GM12878 (cell line): ENCODE data around the gene TIPARP. TPM values are rescaled to one million over a fixed set of nuclear protein-coding genes. Genes with fewer than 3 reads are reported as not detected.

Source experiments
- ATAC-seq: fragments of 200-7000 bp; cut with Tn5 transposase; 3 replicates; pipeline ENCODE4 v1.9.1; 2020; ENCODE audit warnings: mild to moderate bottlenecking, moderate library complexity
- BruUV-seq: library from RNA; stranded (reverse); fragments of 400-500 nt; replicated peaks from 2 replicates; lab custom pipeline; 2021; lab: Mats Ljungman, UMichigan
- CTCF ChIA-PET: fragments of 300-600 bp; sonication (Branson Sonifier 250); formaldehyde crosslinking; extraction: SDS; loops from one replicate; lab custom pipeline; 2021; ENCODE audit warnings: inconsistent platforms; lab: Yijun Ruan, JAX
- POLR2A ChIA-PET: fragments of 350-600 bp; formaldehyde crosslinking; extraction: SDS; loops from one replicate; lab custom pipeline; 2021; ENCODE audit warnings: inconsistent platforms; lab: Charles Lee
- RAD21 ChIA-PET: fragments of 300-600 bp; sonication (Branson Sonifier 250); formaldehyde crosslinking; loops from one replicate; lab custom pipeline; 2023; ENCODE audit warnings: antibody characterized with exemption; ENCODE audit not compliant: unreplicated experiment; lab: Charles Lee
- SMC1A ChIA-PET: fragments of 300-600 bp; sonication (Branson Sonifier 250); formaldehyde crosslinking; loops from one replicate; lab custom pipeline; 2023; ENCODE audit not compliant: unreplicated experiment, uncharacterized antibody; lab: Charles Lee
- DNase-seq: peaks from one replicate; pipeline ENCODE4 v3.0.0-alpha.2; 2011; ENCODE audit warnings: low read depth, low spot score
- FAIRE-seq: peaks from 3 replicates; lab custom pipeline; 2011; peaks lifted over from hg19 to GRCh38; lab: Jason Lieb, UNC
- H2AFZ ChIP-seq: 2 replicates; pipeline ENCODE4 v1.6.0; 2011; ENCODE audit warnings: low read depth, low read length, control low read depth; ENCODE audit not compliant: control insufficient read depth
- H3K27ac ChIP-seq: 2 replicates; pipeline ENCODE4 v1.5.1; 2011; ENCODE audit warnings: control low read depth; ENCODE audit not compliant: control insufficient read depth, insufficient read depth
- H3K27me3 ChIP-seq, 2 experiments: replicated peaks in 1 of 2; 2 replicates each; pipeline versions ENCODE4 v1.6.0 to v1.6.1; 2011; ENCODE audit warnings: low read length in 1 of 2; ENCODE audit not compliant: control insufficient read depth in 2 of 2, insufficient read depth in 2 of 2
- H3K36me3 ChIP-seq, 2 experiments: 2 replicates each; pipeline ENCODE4 v1.5.1; 2011; ENCODE audit warnings: low read length in 1 of 2; ENCODE audit not compliant: control insufficient read depth in 2 of 2, insufficient read depth in 2 of 2
- H3K4me1 ChIP-seq: 2 replicates; pipeline ENCODE4 v1.6.1; 2011; ENCODE audit warnings: mild to moderate bottlenecking, low read length, moderate library complexity, mixed read lengths; ENCODE audit not compliant: control insufficient read depth, insufficient read depth
- H3K4me2 ChIP-seq: 2 replicates; pipeline ENCODE4 v1.6.0; 2011; ENCODE audit warnings: control low read depth; ENCODE audit not compliant: control insufficient read depth, insufficient read depth
- H3K4me3 ChIP-seq: fragments of 200-600 bp; sonication (generic); 2 replicates; pipeline ENCODE4 v1.5.1; 2016
- H3K79me2 ChIP-seq: 2 replicates; pipeline ENCODE4 v1.6.0; 2011; ENCODE audit warnings: low read length; ENCODE audit not compliant: control insufficient read depth, insufficient read depth
- H3K9ac ChIP-seq: 2 replicates; pipeline ENCODE4 v1.8.0; 2011; ENCODE audit warnings: low read length, control low read depth, mixed read lengths; ENCODE audit not compliant: control insufficient read depth, insufficient read depth
- H3K9me3 ChIP-seq: replicated peaks from 3 replicates; pipeline ENCODE4 v1.5.1; 2011; ENCODE audit warnings: mild to moderate bottlenecking, low read length; ENCODE audit not compliant: control insufficient read depth, insufficient read depth
- H4K20me1 ChIP-seq: 2 replicates; pipeline ENCODE4 v1.6.0; 2011; ENCODE audit not compliant: control insufficient read depth, insufficient read depth
- FOXM1 ChIP-seq: IDR thresholded peaks from 2 replicates; pipeline ENCODE4 v1.6.1; 2012; ENCODE audit warnings: low read depth, mild to moderate bottlenecking, inconsistent platforms, low read length, moderate library complexity
- HCFC1 ChIP-seq: fragments of 150-350 bp; IDR thresholded peaks from 2 replicates; pipeline ENCODE4 v1.6.1; 2014; ENCODE audit warnings: low read length
- HSF1 ChIP-seq: fragments of 150-350 bp; IDR thresholded peaks from 2 replicates; pipeline ENCODE4 v1.6.1; 2014; ENCODE audit warnings: mild to moderate bottlenecking, low read depth, low read length
- IRF5 ChIP-seq: fragments of 450-650 bp; IDR thresholded peaks from 2 replicates; pipeline ENCODE4 v1.6.1; 2017; ENCODE audit warnings: borderline replicate concordance
- KAT2A ChIP-seq: conservative IDR thresholded peaks from 2 replicates; pipeline ENCODE4 v1.6.1; 2011; ENCODE audit warnings: low read depth, low read length; ENCODE audit not compliant: control insufficient read depth
- SP1 ChIP-seq: IDR thresholded peaks from one replicate; pipeline ENCODE4 v1.6.1; 2011; ENCODE audit warnings: low read depth, low read length
- WGBS: methylation state at CpG from one replicate; pipeline ENCODE4 v1.1.6; 2016; ENCODE audit warnings: low lambda C conversion rate; ENCODE audit not compliant: insufficient replicate concordance, insufficient coverage; ENCODE audit errors: missing lambda C conversion rate; 5-methylcytosine and 5-hydroxymethylcytosine counted together
- in situ Hi-C: fragments of 300-500 bp; cut with MboI; formaldehyde crosslinking; loops from 9 replicates; pipeline ENCODE4 v1.14.3; 2018; ENCODE audit warnings: mixed read lengths
- intact Hi-C: fragments of 100-400 bp; cut with micrococcal nuclease; formaldehyde crosslinking; loops from one replicate; pipeline ENCODE4 v1.14.2; 2022; ENCODE audit not compliant: unreplicated experiment
- polyA plus RNA-seq, 11 experiments: library from polyadenylated mRNA; depleted of rRNA in 4 of 11; unstranded in 6 of 11; stranded (reverse) in 5 of 11; fragments of >200 nt; fragmentation: Nextera tagmentation in 4 of 11; fragmentation: Illumina TruSeq in 1 of 11; extraction: Ambion mirVana in 4 of 11; extraction: Trizol in 1 of 11; gene quantifications; 1 replicate in 1 of 11; 2 replicates in 10 of 11; pipeline versions ENCODE4 v1.2.1 to v1.2.3, GENCODE V29; 2011 to 2016; ENCODE audit warnings: inconsistent platforms in 2 of 11, missing spikeins in 2 of 11, low read depth in 1 of 11
- total RNA-seq, 4 experiments: library from RNA; depleted of rRNA in 3 of 4; stranded (reverse); fragments of >200 nt in 3 of 4; fragmentation: Illumina TruSeq in 1 of 4; extraction: Trizol in 1 of 4; gene quantifications; 2 replicates each; pipeline versions ENCODE4 v1.2.1 to v1.2.3, GENCODE V29; 2013 to 2021

TIPARP gene
- total and polyA plus RNA-seq, 10 of the 15 experiments (the other 5 are each of a cell fraction or from before 2014, with no cell fraction given), result 3.2 to 21.5 (median 12.0) TPM

GRCh38 chr3:156710429-156710828 is 36.0 kb downstream of the TIPARP start:
- in situ Hi-C loops, result no loop called here
- no TSS peak for BruUV-seq
- peaks cover 8% of the 10 kb centered on the region; the same call in 1 of the 2 replicates for H3K4me1 ChIP-seq
- no peaks in the 10 kb centered on the region for H4K20me1 ChIP-seq
- ATAC-seq, result no peak
- DNase-seq, result no peak
- 100% methylated on average over 1 of the region's 1 CpG for WGBS
- H3K4me2 ChIP-seq, result no peak overlapping the region
- SMC1A ChIA-PET, result interaction anchor here (0.5 to 2.0 kb wide), 7 partner anchors 13 to 156 kb away, joined by 3 to 7 read pairs (median 3); no protein-coding TSS in a partner anchor
- H3K27me3 ChIP-seq, result no peaks in the 10 kb centered on the region
- no peak overlapping the region for H3K27ac ChIP-seq
- POLR2A ChIA-PET, result interaction anchor here (1.4 kb wide), 1 partner anchor 36 kb away, joined by 4 read pairs; the partner anchor contains the start of gene TIPARP
- RAD21 ChIA-PET, result interaction anchor here (0.9 kb wide), 1 partner anchor 10 kb away, joined by 3 read pairs; no protein-coding TSS in a partner anchor
- FAIRE-seq, result no peak
- CTCF ChIA-PET, result interaction anchor here (0.6 to 1.5 kb wide), 3 partner anchors 10 to 28 kb away, joined by 3 to 4 read pairs (median 4); no protein-coding TSS in a partner anchor
- no peak overlapping the region for H3K4me3 ChIP-seq
- no peak overlapping the region for H3K9ac ChIP-seq
- TF ChIP-seq HCFC1 (no peak), FOXM1 (no peak), HSF1 (no peak), IRF5 (no peak), KAT2A (no peak), SP1 (no peak)
- TF ChIP-seq, all 136 proteins: peak for 0
- intact Hi-C loops, result no loop called here
- H3K79me2 ChIP-seq, result no peaks in the 10 kb centered on the region
- no peak overlapping the region for H2AFZ ChIP-seq
- H3K36me3 ChIP-seq, result peaks cover 2 to 22% of the 10 kb centered on the region in 2 experiments; a peak in 3 of 4 replicates
- H3K9me3 ChIP-seq, result no peaks in the 10 kb centered on the region
